Ascending aorta (tissue), 2 donors: ENCODE results near the gene PDE6D. TPM values are rescaled to one million over a fixed set of nuclear protein-coding genes. Genes with fewer than 3 reads are reported as not detected.

Source experiments
- DNase-seq, 2 donors: peaks; one replicate each; pipeline ENCODE4 v3.0.0-alpha.2; 2019; ENCODE audit warnings: low spot score in 2 of 2
- H3K27ac ChIP-seq, 2 donors: fragments of 200-600 bp; sonication (generic); one replicate each; pipeline ENCODE4 v1.5.1; 2016 to 2017; ENCODE audit warnings: mild to moderate bottlenecking in 1 of 2
- H3K27me3 ChIP-seq: fragments of 200-600 bp; sonication (generic); one replicate; pipeline ENCODE4 v1.5.1; 2017
- H3K36me3 ChIP-seq, 2 donors: fragments of 200-600 bp; sonication (generic); one replicate each; pipeline ENCODE4 v1.5.1; 2016
- H3K4me1 ChIP-seq, 2 donors: fragments of 200-600 bp; sonication (generic); one replicate each; pipeline ENCODE4 v1.5.1; 2016 to 2017; ENCODE audit warnings: mild to moderate bottlenecking in 1 of 2
- H3K4me3 ChIP-seq, 2 donors: fragments of 200-600 bp; sonication (generic); one replicate each; pipeline ENCODE4 v1.5.1; 2016 to 2017; ENCODE audit warnings: mild to moderate bottlenecking in 1 of 2
- H3K9me3 ChIP-seq, 2 donors: fragments of 200-600 bp; sonication (generic); one replicate each; pipeline ENCODE4 v1.5.1; 2016
- CTCF ChIP-seq, 3 experiments: fragments of 200-600 bp in 2 of 3; fragments of 450-650 bp in 1 of 3; sonication (generic) in 2 of 3; IDR thresholded peaks; one replicate each; pipeline ENCODE4 v1.5.1; 2016 to 2019; ENCODE audit warnings: antibody characterized with exemption in 3 of 3, mild to moderate bottlenecking in 1 of 3, moderate library complexity in 1 of 3
- intact Hi-C: fragments of 100-400 bp; cut with DNase I; formaldehyde crosslinking; loops from one replicate; pipeline ENCODE4 v1.15.1; 2023
- total RNA-seq: library from RNA; depleted of rRNA; stranded (reverse); fragments of >200 nt; gene quantifications from one replicate; pipeline ENCODE4 v1.1.0, GENCODE V29; 2016

Gene PDE6D
- total RNA-seq, 1 donor from 2014 or later, result 34.1 TPM

GRCh38 chr2:231687133-231687852 lies 93.8 kb downstream of the PDE6D start:
- peak; percentile 34 to 60 (median 47) for TF ChIP-seq CTCF (IDR thresholded peaks at IDR 0.05)
- Histone ChIP-seq H3K4me1 (no peaks in the 10 kb centered on the region), H3K27ac (no peak overlapping the region), H3K9me3 (no peaks in the 10 kb centered on the region), H3K4me3 (no peak overlapping the region), H3K27me3 (no peaks in the 10 kb centered on the region), H3K36me3 (no peaks in the 10 kb centered on the region)
- DNase-seq, result peak in 1 of 2 donors; percentile 79
- intact Hi-C loops, result no loop called here

- no peak for DNase-seq
- H3K27ac ChIP-seq, result no peak overlapping the region
- intact Hi-C loops, result no loop called here
- H3K4me3 ChIP-seq, result no peak overlapping the region
- no peaks in the 10 kb centered on the region for H3K9me3 ChIP-seq
- peaks cover 0 to 4% of the 10 kb centered on the region in 2 donors for H3K4me1 ChIP-seq
- H3K27me3 ChIP-seq, result no peaks in the 10 kb centered on the region
- TF ChIP-seq CTCF (IDR thresholded peaks at IDR 0.05), result no peak
- no peaks in the 10 kb centered on the region for H3K36me3 ChIP-seq
Measured at GRCh38 chr2:231686192-231687100, 94.6 kb downstream of the PDE6D start.

GRCh38 chr2:231685349-231686191 lies 95.5 kb downstream of the PDE6D start:
- H3K27ac ChIP-seq, result no peak overlapping the region
- TF ChIP-seq CTCF (IDR thresholded peaks at IDR 0.05), result no peak
- intact Hi-C loops, result no loop called here
- DNase-seq, result no peak
- no peaks in the 10 kb centered on the region for H3K9me3 ChIP-seq
- no peaks in the 10 kb centered on the region for H3K27me3 ChIP-seq
- H3K4me3 ChIP-seq, result no peak overlapping the region
- H3K4me1 ChIP-seq, result peaks cover 0 to 7% of the 10 kb centered on the region in 2 donors
- no peaks in the 10 kb centered on the region for H3K36me3 ChIP-seq

GRCh38 chr2:231684314-231685223 lies 96.5 kb downstream of the PDE6D start:
- intact Hi-C loops, result no loop called here
- Histone ChIP-seq H3K4me1 (peaks cover 0 to 7% of the 10 kb centered on the region in 2 donors), H3K9me3 (no peaks in the 10 kb centered on the region), H3K27ac (no peak overlapping the region), H3K36me3 (no peaks in the 10 kb centered on the region), H3K4me3 (no peak overlapping the region), H3K27me3 (no peaks in the 10 kb centered on the region)
- no peak for TF ChIP-seq CTCF (IDR thresholded peaks at IDR 0.05)
- DNase-seq, result no peak
